LoVo (cell line): ENCODE results near the gene HELT.
"Not testable (repeated sequence)": the region's sequence is repeated elsewhere in the genome, so short reads cannot be mapped to it uniquely, and the experiment has no call there.

ENCODE experiments used
- DNase-seq: peaks from one replicate; pipeline ENCODE4 v3.0.0-alpha.2; 2016; ENCODE audit warnings: low spot score

The HELT gene

DNA sequence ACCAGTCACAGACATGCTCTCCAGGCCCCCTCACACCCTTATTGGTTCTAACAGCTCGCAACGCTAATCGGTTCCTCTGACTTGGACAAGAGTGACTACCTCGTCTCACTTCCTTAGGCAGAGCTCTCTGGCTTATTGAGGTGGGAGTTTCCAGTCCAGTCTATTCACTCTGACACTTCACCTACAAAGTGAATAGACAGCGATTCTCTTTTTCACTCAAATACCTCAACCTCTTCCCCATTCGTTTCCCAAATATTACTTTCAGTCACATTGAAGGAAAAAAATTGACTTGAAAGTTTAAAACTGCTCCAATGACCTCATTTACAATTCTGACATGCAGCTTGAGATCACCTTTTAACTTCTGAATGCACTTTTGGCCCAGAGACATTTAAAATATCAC, 17.7 kb downstream of the HELT start:
- DNase-seq, result no peak

DNA sequence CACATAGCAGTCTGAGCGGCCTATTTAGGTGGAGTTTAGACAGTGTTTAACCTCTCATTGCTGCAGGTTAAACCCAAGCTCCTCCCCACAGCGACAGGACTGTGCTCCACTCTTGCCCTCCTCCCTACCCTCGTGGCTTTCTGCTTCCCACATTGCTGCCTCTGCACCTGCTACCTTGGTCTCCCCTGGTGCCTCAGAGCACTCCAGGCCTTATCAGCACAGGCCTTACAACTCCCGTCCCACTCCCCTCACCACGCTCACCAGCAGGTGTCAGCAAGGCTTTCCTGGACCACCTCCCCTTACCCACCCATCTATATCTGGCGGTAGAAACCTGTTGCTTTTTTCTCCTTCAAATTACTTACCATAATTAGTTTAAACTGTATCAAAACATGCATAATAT, 18.6 kb downstream of the HELT start:
- no peak for DNase-seq

DNA sequence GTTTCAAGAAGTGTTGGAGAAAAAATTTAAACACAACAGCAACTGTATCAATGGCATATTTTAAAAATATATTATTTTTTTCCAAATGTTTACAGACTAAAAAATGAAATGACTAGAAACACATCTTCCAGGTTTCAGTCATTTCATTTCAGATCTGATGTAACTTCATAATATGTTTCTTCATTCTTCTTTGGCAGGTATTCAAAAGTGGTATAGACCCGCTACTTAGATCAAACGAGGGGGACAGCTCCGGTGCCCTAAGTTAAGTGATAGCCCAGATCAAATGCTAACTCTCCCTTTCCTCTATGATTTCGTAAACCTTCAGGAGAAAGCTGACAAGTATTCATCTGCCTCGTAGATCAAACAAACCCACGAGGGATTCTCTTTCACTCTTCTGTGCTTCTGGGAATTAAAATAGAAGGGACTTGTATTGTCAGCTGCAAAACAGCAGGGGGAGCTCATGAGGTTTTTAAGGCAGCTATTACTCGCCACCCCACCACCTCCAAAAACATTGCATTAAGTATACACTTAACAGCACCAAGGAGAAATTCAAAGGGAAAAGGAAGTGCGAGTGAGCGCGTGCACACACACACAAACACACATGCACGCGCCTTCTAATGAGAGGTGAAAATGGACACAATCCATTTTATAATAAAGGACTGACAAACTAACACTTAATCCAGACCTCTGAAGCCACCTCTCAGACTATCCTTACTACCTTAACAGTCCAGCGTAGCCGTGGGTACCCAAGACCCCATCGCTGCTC, 21.4 kb downstream of the HELT start:
- peak; percentile 75 for DNase-seq

DNA sequence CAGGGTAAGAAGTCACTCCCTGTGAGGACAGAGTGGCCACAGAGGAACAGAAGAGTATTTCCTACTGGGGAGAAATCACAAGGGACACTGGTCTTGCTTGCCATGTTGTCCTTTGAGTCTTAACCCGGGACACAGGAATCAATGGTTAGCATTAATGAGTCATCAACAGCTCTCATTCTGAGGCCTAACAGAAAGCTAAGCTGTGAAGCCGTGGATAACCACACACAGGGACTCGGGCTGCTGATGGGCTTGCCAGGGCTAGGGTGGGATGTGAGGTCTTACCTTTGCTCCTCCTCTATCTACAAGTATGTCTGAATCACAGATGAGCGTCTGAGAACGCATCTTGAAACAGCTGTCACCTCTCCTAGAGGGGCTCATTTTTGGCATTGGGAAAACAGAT, 22.2 kb downstream of the HELT start:
- no peak for DNase-seq

DNA sequence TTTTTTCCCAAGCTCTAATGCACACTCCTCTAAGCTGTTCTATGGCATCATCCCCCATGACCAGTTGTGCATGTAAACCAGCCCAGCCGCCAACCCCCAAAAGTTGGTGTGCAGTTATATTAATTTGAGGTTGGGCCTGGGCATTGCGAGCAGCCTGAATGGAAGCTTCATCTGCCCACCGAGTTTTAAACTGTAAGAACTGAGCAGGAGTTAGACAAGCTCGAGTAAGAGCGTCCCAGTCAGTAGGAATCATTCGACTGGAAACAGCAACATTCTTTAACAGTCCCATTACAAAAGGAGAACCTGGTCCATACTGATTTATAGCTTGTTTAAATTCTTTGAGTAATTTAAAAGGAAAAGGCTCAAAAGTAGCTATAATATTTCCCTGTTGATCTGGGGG, 32.0 kb downstream of the HELT start:
- DNase-seq, result not testable (repeated sequence)

DNA sequence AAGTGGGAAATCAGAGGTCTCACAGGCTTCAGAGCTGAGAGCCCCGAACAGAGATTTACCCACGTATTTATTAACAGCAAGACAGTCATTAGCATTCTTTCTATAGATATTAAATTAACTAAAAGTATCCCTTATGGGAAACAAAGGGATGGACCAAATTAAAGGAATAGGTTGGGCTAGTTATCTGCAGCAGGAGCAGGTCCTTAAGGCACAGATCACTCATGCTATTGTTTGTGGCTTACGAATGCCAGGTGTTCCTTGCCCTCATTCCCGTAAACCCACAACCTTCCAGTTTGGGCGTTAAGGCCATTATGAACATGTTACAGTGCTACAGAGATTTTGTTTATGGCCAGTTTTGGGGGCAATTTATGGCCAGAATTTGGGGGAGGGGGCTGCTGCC, 33.0 kb downstream of the HELT start:
- DNase-seq, result not testable (repeated sequence)

DNA sequence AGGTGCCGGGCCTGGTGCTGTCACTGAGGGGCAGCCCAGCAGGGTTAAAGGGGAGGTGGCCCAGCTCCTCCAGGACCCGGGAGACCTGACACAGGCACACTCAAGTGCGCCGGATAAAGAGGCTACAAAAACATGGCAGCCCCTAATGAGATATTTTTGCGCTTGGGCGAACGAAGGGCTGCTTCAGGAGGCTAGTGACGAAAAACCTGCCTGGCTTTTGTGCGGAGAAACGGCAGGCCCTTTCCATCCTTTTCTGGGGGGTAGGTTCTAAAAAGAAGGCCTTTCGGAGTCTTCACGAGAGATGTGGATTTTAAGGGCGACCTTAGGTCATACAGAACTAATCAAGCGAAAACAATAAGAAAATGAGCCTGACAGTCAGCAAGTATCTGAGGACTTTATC, 35.5 kb downstream of the HELT start:
- no peak for DNase-seq

DNA sequence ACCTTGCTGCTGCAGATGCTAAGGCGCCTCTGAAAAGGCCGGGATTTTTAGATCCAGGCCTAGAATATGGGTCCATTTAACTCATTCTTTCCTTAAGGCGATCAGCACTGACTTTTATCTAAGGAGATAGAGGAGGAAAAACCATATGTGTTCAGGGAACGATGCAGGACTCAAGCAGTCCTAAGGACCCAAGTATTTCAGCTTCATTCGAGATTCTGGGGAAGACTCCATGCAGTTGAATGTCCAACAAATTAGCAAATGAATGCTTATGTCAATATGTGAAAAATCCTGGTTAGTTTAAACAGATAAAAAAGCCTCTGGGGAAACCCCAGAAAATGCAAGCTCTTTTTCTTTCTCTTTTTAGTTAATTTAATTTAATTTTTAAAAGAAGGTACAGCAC, 36.0 kb downstream of the HELT start:
- DNase-seq, result no peak

DNA sequence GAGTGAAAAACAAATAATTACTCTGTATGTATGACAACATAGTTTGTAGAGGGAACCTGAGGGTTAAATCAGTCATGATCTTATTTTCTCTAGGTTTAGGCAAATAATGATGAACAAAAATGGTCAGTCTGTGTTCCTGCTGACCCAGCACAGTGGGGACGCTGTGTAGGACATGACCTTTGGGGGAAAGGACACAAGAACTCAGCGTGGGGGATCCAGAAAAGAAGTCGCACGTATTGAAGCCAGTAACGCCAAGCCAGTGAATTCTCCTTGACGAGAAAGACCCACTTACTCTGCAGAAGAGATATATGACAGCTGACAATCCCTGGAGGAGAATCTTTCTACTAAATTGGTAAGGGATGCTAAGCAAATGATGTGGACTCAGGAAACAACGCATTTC, 36.6 kb downstream of the HELT start:
- DNase-seq, result no peak

DNA sequence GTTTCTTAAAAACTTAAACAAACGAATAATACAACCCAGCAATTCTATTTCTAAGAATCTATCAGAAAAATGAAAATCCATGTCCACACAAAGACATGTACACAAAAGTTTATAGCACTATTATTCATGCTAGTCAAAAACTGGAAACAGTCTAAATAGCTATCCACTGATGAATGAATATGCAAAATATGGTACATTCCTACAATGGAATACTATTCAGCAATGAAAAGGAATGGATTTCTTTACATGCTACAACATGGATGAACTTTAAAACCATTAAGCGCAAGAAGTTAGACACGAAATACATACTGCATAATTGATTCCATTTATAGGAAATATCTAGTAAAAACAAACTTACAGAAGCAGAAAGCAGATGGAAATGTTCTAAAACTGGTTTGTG, 43.3 kb downstream of the HELT start:
- no peak for DNase-seq

DNA sequence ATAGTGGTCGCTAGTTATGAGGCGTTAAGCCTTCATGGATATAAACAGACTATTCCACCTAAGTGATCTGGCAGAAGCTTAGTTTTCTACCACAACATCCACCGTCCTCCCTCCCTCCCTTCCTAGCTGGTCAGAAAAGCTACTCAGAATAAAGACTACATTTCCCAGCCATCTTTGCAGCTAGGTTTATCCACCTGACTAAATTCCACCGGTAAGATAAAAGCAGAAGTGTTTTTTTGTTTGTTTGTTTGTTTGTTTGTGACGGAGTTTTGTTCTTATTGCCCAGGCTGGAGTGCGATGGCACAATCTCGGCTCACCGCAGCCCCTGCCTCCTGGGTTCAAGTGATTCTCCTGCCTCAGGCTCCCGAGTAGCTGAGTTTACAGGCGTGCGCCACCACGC, 44.3 kb downstream of the HELT start:
- no peak for DNase-seq

DNA sequence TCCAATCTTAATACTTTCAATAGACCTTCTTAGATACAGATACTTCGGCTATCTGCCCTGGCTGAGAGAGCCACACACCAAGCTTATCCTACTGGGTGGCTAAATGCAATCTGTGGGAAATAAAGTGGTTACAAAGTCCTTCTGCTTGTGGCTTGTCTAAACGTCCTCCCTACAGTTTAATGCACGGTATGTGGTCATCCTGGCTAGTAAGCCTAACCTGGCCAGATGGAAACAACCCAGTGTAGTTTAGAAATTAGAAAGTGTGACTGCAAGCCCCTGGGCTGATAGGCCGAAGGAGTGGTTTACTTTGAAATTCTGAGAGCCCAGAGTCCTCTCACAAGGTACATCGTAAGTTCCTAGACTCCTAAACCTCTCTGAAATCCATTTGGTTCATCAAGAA, 47.9 kb downstream of the HELT start:
- no peak for DNase-seq

DNA sequence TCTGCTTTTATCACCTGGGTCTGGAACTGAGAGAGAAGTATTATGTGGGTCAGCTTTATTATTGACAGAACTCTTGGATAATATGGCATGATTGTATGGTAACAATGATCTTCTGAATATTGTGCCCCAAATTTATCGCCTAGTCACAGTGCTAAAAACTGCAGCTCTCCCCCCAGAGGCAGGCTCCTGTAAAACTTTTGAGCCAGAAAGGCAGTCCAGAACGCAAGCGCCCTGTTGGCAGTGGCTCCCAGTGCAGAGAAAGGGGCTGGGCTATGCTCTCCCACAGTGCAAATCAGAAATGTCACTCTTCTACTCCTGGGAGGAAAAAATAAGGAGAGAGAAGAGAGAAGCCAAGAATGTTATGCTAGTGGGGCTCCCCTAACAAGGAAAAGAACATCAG, 50.5 kb downstream of the HELT start:
- DNase-seq, result no peak
